Measurements from ENCODE around the gene PPA1.
"Not testable (repeated sequence)": the region's sequence is repeated elsewhere in the genome, so short reads cannot be mapped to it uniquely, and the experiment has no call there.

PPA1 gene

DNA sequence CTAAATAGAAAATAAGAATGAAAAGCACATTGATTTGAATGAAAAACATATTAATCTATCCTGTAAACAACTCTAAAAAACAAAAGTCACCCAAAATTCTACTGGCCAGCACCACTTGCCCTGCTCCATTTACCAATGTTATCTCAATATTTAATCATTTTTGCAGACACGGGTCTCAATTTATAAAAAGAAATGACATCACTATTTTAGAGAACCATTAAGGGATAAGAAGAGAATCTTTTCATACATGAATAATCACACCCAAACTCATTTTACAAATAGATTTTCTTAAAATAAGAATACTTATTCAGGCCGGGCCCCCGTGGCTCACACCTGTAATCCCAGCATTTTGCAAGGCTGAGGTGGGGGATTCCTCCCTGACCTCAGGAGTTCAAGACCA is 66.8 kb downstream of the PPA1 start:
- no peak for DNase-seq

DNA sequence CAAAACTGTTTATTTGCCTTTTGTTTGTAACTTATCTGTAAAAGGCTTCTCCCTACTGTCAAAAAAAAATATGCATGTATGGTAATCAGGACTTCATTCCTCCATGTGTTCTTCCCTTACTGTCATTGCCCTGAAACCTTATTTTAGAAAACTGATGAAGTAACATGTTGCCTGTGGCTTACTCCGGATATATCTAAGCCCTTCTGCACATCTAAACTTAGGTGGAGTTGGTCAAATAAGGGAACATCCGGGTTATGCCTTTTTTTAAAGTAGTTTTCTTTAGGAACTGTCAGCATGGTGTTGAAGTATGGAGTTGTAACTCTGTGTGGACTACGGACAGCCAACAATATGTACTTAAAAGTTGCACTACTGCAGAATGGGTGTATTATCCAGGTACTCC is 69.1 kb downstream of the PPA1 start:
- DNase-seq = peak; percentile 94 to 96

DNA sequence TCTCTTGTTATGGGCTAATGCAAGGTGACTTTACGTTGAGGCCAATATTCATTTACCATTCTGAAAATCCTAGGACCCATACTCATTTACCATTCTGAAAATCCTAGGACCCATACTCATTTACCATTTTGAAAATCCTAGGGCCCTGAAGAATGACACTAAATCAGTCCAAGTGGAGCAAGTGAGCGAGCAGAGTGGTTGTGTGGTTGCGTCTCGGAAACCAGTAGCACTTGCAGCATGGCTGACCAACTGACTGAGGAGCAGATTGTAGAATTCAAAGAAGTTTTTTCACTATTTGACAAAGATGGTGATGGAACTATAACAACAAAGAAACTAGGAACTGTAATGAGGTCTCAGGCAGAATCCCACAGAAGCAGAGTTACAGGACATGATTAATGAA is 69.8 kb downstream of the PPA1 start:
- DNase-seq = no peak

DNA sequence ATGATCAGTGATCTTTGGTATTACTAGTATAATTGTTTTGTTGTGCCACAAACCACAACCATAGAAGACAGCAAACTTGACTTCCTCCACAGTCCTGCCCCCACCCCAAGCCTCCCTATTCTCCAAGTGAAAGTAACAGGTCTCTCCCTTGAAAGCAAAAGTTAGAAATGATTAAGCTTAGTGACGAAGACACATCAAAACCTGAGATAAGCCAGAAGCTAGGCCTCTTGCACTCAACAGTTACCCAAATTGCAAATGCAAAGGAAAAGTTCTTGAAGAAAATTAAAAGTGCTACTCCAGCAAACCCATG is 70.4 kb downstream of the PPA1 start:
- DNase-seq = peak; percentile 26 to 29

DNA sequence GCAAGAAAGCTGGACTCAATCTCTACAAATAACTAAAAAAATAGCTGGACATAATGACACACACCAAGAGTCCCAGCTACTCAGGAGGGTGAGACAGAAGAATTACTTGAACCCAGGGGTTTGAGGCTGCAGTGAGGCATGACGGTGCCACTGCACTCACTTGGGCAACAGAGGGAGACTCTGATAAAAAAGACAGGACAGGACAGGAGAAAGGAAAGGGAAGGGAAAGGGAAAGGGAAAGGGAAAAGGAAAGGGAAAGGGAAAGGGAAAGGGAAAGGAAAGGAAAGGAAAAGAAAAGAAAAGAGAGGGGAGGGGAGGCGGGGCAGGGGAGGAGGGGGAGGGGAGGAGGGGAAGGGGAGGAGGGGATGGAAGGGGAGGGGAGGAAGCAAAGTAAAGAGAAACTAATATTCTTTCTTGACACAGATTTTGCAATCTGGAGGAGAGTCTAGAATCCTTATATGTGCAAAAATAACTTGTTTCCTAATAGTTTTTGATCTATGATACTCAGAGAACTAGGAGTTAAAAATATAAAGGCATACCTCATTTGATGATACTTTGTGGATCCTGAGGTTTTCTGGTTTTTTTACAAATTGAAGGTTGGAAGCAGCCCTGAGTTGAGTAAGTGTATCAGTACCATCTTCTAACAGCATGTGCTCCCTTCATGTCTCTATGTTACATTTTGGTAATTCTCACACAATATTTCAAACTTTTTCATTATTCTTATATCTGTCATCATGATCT is 70.9 kb downstream of the PPA1 start:
- no peak for DNase-seq

DNA sequence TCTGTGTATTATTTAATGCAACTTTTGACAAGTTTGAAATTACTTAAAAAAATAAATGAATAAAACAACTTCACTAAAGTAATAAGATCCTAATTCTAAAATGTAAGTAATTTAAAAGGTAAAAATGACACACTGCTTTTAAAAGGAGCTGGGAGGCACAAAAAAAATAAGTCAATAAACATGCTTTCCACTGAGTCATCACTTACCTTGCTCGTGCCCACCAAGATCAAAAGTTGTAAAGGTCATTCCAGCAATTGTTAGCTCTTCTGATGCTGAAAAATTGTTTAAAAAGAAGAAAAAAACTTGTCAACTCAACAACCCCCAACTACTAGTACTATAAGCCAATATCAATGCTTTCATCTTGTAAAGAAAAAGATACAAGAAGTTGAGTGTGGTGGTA is 72.4 kb downstream of the PPA1 start:
- no peak for DNase-seq

DNA sequence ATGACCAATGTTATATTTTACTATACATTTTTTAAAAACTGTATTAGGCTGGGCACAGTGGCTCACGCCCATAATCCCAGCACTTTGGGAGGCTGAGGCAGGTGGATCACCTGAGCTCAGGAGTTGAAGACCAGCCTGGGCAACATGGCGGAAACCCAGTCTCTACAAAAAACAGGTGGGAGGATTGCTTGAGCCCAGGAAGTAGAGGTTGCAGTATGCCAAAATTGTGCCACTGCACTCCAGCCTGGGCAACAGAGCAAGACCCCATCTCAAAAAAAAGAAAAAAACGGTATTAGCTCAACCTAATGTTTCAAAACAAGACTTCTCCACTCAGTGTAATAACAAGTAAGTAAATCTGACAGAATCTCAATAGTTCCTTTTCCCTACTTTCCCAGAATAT is 73.9 kb downstream of the PPA1 start:
- DNase-seq = not testable (repeated sequence)

DNA sequence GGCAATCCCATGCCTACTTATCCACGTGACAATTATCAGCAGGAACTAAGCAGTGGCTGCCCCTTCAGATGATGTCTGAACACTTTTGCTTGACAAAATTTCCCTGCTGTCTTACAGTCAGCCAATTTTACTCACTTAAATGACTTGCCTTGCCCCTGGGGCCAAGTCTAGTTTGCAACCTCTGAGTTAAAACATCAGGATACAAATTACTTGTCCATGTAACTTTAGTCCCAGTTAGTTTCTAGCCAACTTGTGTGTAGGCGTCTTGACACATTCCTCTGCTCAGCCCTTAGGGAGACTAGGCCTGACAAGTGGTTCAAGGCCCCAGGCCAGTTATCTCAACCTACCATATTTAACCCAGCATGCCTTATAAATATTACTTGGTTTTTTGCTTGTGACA is 75.1 kb downstream of the PPA1 start:
- DNase-seq = no peak

DNA sequence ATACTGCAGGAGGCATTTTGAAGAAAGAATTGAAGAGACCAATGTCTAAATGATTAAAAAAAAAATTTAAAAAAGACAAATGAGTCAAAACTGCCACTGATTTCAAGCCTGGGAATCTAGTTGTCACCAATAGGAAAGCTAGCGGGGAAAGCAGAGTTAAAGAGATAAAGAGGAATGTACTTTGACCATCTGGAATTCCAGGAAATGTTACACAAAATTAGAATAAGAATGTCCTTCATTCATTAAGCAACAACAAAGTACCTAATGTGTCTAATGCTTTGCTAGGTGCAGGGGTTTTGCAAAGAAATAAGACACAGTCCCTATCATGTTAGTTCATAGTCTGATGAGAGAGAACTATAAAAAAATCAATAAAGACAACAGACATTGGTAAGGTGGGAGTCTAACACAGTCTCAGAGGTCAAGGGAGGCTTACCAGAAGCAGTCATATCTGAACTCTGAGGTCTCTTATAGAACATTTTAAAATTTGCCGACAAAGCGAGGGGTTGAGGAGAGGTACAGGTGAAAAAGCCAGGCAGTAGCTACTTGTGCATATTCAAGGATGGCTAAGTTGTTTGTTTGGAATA is 77.9 kb downstream of the PPA1 start:
- DNase-seq = no peak
